Measurements from ENCODE around the gene MAP3K12.
"Not testable (repeated sequence)": the region's sequence is repeated elsewhere in the genome, so short reads cannot be mapped to it uniquely, and the experiment has no call there.

Gene MAP3K12

GRCh38 chr12:53451661-53452158 is 47.5 kb downstream of the MAP3K12 start, which contains the start of gene PCBP2:
Gene PCBP2, plus strand, starts transcription at chr12:53452102. Its CDS starts 2,699 bp downstream, at chr12:53454801.
- Histone ChIP-seq H3K27me3 (no peaks in the 10 kb centered on the region), H3K27ac (peak within 1 kb of the TSS; percentile 96 to 99 (median 98)), H3K4me3 (peak within 1 kb of the TSS; percentile 72 to 91 (median 84)), H4K20me1 (peaks cover 45 to 75% (median 54%) of the 10 kb centered on the region in 11 experiments), H3K4me2 (peak within 1 kb of the TSS; percentile 79 to 94 (median 88)), H3K9ac (peak within 1 kb of the TSS; percentile 97 to 100 (median 99)), H3K9me3 (replicated peaks in 1 of 11) (no peaks in the 10 kb centered on the region), H3K4me1 (peaks cover 18 to 37% (median 23%) of the 10 kb centered on the region in 10 experiments), H3K36me3 (peaks cover 51 to 67% (median 62%) of the 10 kb centered on the region in 11 experiments)
- TF ChIP-seq Cebpa-rat (IDR thresholded peaks at IDR 0.05), result peak in 3 of 11 experiments; percentile 14 to 42 (median 25); a peak in 2 of 22 replicates

GRCh38 chr12:53450936-53451335 is 48.3 kb downstream of the MAP3K12 start:
- Histone ChIP-seq H3K4me3 (no peak overlapping the region), H3K36me3 (peaks cover 50 to 67% (median 60%) of the 10 kb centered on the region in 11 experiments), H3K9ac (peak overlapping the region in 1 of 11 experiments; percentile 11; a peak in 2 of 22 replicates), H3K4me2 (peak overlapping the region in 3 of 11 experiments; percentile 10 to 24 (median 22); a peak in 2 of 22 replicates), H3K27me3 (no peaks in the 10 kb centered on the region), H3K4me1 (peaks cover 18 to 37% (median 24%) of the 10 kb centered on the region in 10 experiments), H3K9me3 (replicated peaks in 1 of 11) (no peaks in the 10 kb centered on the region), H3K27ac (no peak overlapping the region), H4K20me1 (peaks cover 39 to 75% (median 52%) of the 10 kb centered on the region in 11 experiments)
- no peak for TF ChIP-seq Cebpa-rat (IDR thresholded peaks at IDR 0.05)

- peak overlapping the region; percentile 86 to 99 (median 96); a peak in 21 of 22 replicates for H3K4me2 ChIP-seq
- not testable (repeated sequence) for H3K27me3 ChIP-seq; H3K9me3 ChIP-seq (replicated peaks in 1 of 11); H3K27ac ChIP-seq
- peaks cover 10 to 72% (median 49%) of the 10 kb centered on the region in 11 experiments; a peak in 19 of 22 replicates for H4K20me1 ChIP-seq
- peaks cover 48 to 68% (median 57%) of the 10 kb centered on the region in 11 experiments for H3K36me3 ChIP-seq
- H3K4me3 ChIP-seq, result peak overlapping the region in 5 of 10 experiments; percentile 28 to 91 (median 39); a peak in 8 of 20 replicates
- peaks cover 40 to 53% (median 49%) of the 10 kb centered on the region in 10 experiments for H3K4me1 ChIP-seq
- H3K9ac ChIP-seq, result peak overlapping the region in 7 of 11 experiments; percentile 2 to 47 (median 42); a peak in 7 of 22 replicates
Measured at GRCh38 chr12:53444593-53445325, 54.5 kb downstream of the MAP3K12 start.

- no peaks in the 10 kb centered on the region for H3K9me3 ChIP-seq (replicated peaks in 1 of 11)
- H4K20me1 ChIP-seq, result peaks cover 10 to 66% (median 49%) of the 10 kb centered on the region in 11 experiments; a peak in 19 of 22 replicates
- TF ChIP-seq Cebpa-rat (IDR thresholded peaks at IDR 0.05), result no peak
- no peaks in the 10 kb centered on the region for H3K27me3 ChIP-seq
- peak overlapping the region; percentile 86 to 99 (median 96) for H3K4me2 ChIP-seq
- peaks cover 48 to 64% (median 56%) of the 10 kb centered on the region in 11 experiments for H3K36me3 ChIP-seq
- H3K27ac ChIP-seq, result peak overlapping the region in 1 of 11 experiments; percentile 38; a peak in 4 of 22 replicates
- H3K9ac ChIP-seq, result peak overlapping the region in 9 of 11 experiments; percentile 2 to 92 (median 47); a peak in 12 of 22 replicates
- H3K4me1 ChIP-seq, result peaks cover 40 to 53% (median 49%) of the 10 kb centered on the region in 10 experiments
- peak overlapping the region in 8 of 10 experiments; percentile 39 to 92 (median 88); a peak in 17 of 20 replicates for H3K4me3 ChIP-seq
Measured at GRCh38 chr12:53443955-53444354, 55.3 kb downstream of the MAP3K12 start.

GRCh38 chr12:53441040-53441833 is 58.0 kb downstream of the MAP3K12 start, which contains the start of gene PRR13:
Gene PRR13, plus strand, starts transcription at chr12:53441734. Its CDS starts 981 bp downstream, at chr12:53442715.
- TF ChIP-seq Cebpa-rat (IDR thresholded peaks at IDR 0.05), result peak; percentile 34 to 97 (median 90); a peak in 19 of 22 replicates
- H3K4me3 ChIP-seq, result peak within 1 kb of the TSS; percentile 72 to 95 (median 88)
- peaks cover 24 to 36% (median 29%) of the 10 kb centered on the region in 11 experiments for H3K36me3 ChIP-seq
- H3K9me3 ChIP-seq (replicated peaks in 1 of 11), result no peaks in the 10 kb centered on the region
- peak within 1 kb of the TSS; percentile 86 to 99 (median 96) for H3K4me2 ChIP-seq
- H3K4me1 ChIP-seq, result peaks cover 40 to 54% (median 49%) of the 10 kb centered on the region in 10 experiments
- peaks cover 10 to 39% (median 33%) of the 10 kb centered on the region in 11 experiments; a peak in 19 of 22 replicates for H4K20me1 ChIP-seq
- no peaks in the 10 kb centered on the region for H3K27me3 ChIP-seq
- peak within 1 kb of the TSS; percentile 88 to 96 (median 92) for H3K9ac ChIP-seq
- H3K27ac ChIP-seq, result peak within 1 kb of the TSS; percentile 79 to 96 (median 94)

GRCh38 chr12:53439582-53439981 is 59.7 kb downstream of the MAP3K12 start:
- H3K4me1 ChIP-seq, result peaks cover 32 to 55% (median 45%) of the 10 kb centered on the region in 10 experiments
- peaks cover 9 to 20% (median 14%) of the 10 kb centered on the region in 11 experiments for H3K36me3 ChIP-seq
- peaks cover 0 to 23% (median 17%) of the 10 kb centered on the region in 11 experiments; a peak in 18 of 22 replicates for H4K20me1 ChIP-seq
- not testable (repeated sequence) for H3K27ac ChIP-seq; H3K9me3 ChIP-seq (replicated peaks in 1 of 11); H3K9ac ChIP-seq; H3K4me2 ChIP-seq; H3K27me3 ChIP-seq; H3K4me3 ChIP-seq

- Histone ChIP-seq H3K4me2 (peak overlapping the region in 9 of 11 experiments; percentile 5 to 59 (median 44); a peak in 11 of 22 replicates), H3K4me1 (peaks cover under 1 to 27% (median 13%) of the 10 kb centered on the region in 10 experiments; a peak in 14 of 20 replicates), H3K27ac (peak overlapping the region in 7 of 11 experiments; percentile 2 to 51 (median 37); a peak in 7 of 22 replicates)
- H4K20me1 ChIP-seq; H3K9me3 ChIP-seq (replicated peaks in 1 of 11); H3K36me3 ChIP-seq; H3K27me3 ChIP-seq; H3K4me3 ChIP-seq; H3K9ac ChIP-seq: not testable (repeated sequence)
- TF ChIP-seq Cebpa-rat (IDR thresholded peaks at IDR 0.05), result peak in 5 of 11 experiments; percentile 23 to 78 (median 53); a peak in 3 of 22 replicates
Measured at GRCh38 chr12:53435326-53435725, 63.9 kb downstream of the MAP3K12 start.

- TF ChIP-seq Cebpa-rat (IDR thresholded peaks at IDR 0.05), result no peak
- no peak overlapping the region for H3K9ac ChIP-seq
Measured at GRCh38 chr12:53431187-53431586, 68.1 kb downstream of the MAP3K12 start.

More at GRCh38 chr12:53431187-53431586, 68.1 kb downstream of the MAP3K12 start:
- no peak overlapping the region for H3K4me2 ChIP-seq
- no peaks in the 10 kb centered on the region for H3K27me3 ChIP-seq
- peaks cover 0 to 21% (median 10%) of the 10 kb centered on the region in 10 experiments; a peak in 10 of 20 replicates for H3K4me1 ChIP-seq
- no peak overlapping the region for H3K4me3 ChIP-seq
- H4K20me1 ChIP-seq, result no peaks in the 10 kb centered on the region
- H3K27ac ChIP-seq, result no peak overlapping the region
- no peaks in the 10 kb centered on the region; a peak in 1 of 22 replicates for H3K9me3 ChIP-seq (replicated peaks in 1 of 11)
- H3K36me3 ChIP-seq, result no peaks in the 10 kb centered on the region

Measured in BLaER1 treated with 17β-estradiol and CSF1 and Interleukin-3, amounts not matched to agents 10 nM and 100 nM (cell line).